ENCODE measurements around the gene KLHL10. TPM values are rescaled to one million over a fixed set of nuclear protein-coding genes. Genes with fewer than 3 reads are reported as not detected.

KLHL10 gene
- polyA plus RNA-seq (2013, experiment 1 of 2) = 0.41 TPM
- polyA plus RNA-seq (2013, experiment 2 of 2) = not detected

DNA sequence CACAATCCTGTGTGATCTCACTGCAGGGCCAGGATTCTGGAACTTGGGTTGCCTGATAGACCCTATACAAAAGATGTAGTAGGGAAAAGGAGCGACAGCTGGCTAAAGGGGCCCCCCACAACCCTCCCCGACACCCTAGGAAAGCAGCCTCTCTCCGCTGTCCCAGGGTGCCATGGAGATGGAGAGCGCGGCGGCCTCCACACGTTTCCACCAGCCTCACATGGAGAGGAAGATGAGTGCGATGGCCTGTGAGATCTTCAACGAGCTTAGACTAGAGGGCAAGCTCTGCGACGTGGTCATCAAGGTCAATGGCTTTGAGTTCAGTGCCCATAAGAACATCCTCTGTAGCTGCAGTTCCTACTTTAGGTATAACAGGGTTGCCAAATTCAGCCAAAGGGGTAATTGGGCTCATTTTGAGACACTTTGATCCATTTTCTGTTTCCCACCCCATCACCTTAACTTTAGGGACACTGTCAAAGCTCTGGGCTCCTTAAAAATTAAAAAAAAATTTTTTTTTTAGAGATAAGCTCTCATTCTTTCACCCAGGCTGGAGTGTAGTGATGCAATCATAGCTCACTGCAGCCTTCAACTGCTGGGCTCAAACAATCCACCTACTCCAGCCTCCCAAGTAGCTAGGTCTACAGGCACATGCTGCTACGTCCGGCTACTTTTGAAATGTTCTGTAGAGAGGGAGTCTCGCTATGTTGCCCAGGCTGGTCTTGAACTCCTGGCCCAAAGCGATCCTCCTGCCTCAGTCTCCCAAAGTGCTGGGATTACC, at the start of gene KLHL10:
KLHL10 (plus strand) TSS at position 65 of the 778 bp plus-strand sequence; CDS start at position 173, 108 bp downstream.
- Histone ChIP-seq H3K27ac (ENCODE audit: low read depth, low read length, severe bottlenecking) (no peak within 1 kb of the TSS), H3K9me3 (ENCODE audit: control insufficient read depth, low read length) (no peaks in the 10 kb centered on the region), H3K36me3 (ENCODE audit: control insufficient read depth, insufficient read depth, low read length) (peaks cover 7% of the 10 kb centered on the region), H3K4me1 (ENCODE audit: control insufficient read depth, insufficient read depth, low read length, poor library complexity, severe bottlenecking) (no peaks in the 10 kb centered on the region), H3K4me3 (ENCODE audit: extremely low read depth, insufficient read depth, low read length, poor library complexity, severe bottlenecking) (peak within 1 kb of the TSS; percentile 79)
- 94 to 100% methylated on average over 8 to 14 of the region's 15 CpGs for WGBS, 2 experiments (ENCODE audit: insufficient coverage in 2 of 2)

DNA sequence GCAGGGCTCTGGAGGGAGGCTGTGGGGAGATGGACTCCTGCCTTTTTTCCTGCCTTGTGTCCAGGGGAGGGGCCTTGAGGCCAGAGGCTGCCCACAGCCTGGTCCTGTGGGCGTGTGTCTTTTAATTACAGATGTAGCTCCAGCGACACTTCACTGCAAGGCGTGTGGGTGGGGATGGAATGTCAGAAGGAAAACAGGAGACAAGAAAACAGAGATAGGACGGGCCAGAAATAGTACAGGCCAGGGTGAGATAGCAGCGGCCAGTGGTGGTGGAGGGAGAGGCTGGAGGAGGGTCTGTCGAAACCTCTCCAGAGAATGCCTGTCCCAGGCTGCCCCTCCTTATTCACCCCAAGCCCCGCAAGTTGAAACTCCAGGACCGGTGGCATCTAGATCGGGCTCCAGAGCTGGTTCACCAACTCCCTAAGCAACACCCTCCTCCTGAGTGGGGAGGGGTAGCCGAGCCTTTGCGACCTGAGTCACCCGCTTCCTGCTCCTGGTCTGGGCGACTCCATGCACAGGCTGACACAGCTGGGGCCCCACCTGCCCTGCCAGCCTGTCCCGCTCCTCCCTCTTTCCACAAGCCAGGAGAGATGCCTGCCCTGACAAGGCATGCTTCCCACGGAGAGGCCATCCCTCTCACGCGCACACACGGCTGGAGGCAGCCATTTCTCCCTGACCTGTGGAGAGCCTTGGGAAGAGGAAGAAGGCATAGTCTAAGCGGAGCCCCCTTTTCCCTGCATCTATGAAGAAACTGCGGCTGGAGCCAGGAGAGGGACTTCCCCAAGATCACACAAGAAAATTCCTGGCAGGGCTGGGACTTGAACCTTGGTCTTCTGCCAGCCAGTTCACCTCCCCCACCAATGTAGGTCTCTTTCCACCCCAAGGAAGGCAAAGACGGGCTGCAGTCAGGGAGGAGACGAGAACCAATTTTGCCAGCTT, 44.5 kb upstream of the KLHL10 start:
- H3K9me3 ChIP-seq (ENCODE audit: control insufficient read depth, low read length) = no peaks in the 10 kb centered on the region
- no peaks in the 10 kb centered on the region for H3K36me3 ChIP-seq (ENCODE audit: control insufficient read depth, insufficient read depth, low read length)
- peak overlapping the region; percentile 21 for H3K4me3 ChIP-seq (ENCODE audit: extremely low read depth, insufficient read depth, low read length, poor library complexity, severe bottlenecking)
- WGBS, 2 experiments (ENCODE audit: insufficient coverage in 2 of 2) = 9 to 11% methylated on average over 10 to 13 of the region's 22 CpGs
- H3K27ac ChIP-seq (ENCODE audit: low read depth, low read length, severe bottlenecking) = peak overlapping the region; percentile 98
- H3K4me1 ChIP-seq (ENCODE audit: control insufficient read depth, insufficient read depth, low read length, poor library complexity, severe bottlenecking) = peaks cover 29% of the 10 kb centered on the region

DNA sequence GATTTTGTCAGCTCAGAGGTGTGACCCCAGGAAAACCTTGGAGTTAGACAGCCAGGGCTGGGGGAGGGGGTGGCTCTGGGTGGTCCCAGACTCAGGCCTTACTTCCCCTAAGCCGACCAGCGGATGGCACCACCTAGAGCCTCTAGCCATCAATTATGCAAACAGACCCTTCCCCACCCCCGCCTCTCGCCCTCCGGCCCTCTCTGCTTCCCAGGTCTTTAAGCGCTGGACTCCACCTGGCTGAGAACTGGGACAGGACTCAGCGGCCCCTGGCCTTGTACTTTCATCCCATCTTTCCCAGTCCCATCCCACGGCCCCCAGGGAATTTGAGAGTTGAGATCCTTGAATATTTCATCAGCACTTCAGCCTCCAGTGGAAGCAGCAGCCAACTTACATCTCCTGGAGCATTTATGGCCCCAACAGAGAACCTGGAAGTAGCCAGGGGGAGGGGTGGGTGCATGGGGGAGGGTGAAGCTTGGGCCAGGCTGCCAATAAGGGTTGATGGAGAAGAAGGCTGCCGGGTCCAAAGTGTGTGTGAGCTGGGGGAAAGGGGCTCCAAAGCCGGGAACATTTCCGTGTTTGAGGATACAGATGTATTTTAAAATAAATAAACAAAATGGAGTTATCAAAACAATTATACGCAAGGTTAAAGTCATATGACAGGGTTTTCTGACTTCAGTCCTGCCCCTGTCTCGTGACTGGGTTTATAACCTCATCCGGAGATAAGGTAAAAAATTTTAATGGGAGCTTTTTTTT, 43.7 kb upstream of the KLHL10 start:
- Histone ChIP-seq H3K4me1 (ENCODE audit: control insufficient read depth, insufficient read depth, low read length, poor library complexity, severe bottlenecking) (peaks cover 29% of the 10 kb centered on the region), H3K9me3 (ENCODE audit: control insufficient read depth, low read length) (no peaks in the 10 kb centered on the region), H3K27ac (ENCODE audit: low read depth, low read length, severe bottlenecking) (peak overlapping the region; percentile 98), H3K4me3 (ENCODE audit: extremely low read depth, insufficient read depth, low read length, poor library complexity, severe bottlenecking) (peak overlapping the region; percentile 21), H3K36me3 (ENCODE audit: control insufficient read depth, insufficient read depth, low read length) (no peaks in the 10 kb centered on the region)
- WGBS, 2 experiments (ENCODE audit: insufficient coverage in 2 of 2) = 0 to 8% methylated on average over 4 to 7 of the region's 14 CpGs

DNA sequence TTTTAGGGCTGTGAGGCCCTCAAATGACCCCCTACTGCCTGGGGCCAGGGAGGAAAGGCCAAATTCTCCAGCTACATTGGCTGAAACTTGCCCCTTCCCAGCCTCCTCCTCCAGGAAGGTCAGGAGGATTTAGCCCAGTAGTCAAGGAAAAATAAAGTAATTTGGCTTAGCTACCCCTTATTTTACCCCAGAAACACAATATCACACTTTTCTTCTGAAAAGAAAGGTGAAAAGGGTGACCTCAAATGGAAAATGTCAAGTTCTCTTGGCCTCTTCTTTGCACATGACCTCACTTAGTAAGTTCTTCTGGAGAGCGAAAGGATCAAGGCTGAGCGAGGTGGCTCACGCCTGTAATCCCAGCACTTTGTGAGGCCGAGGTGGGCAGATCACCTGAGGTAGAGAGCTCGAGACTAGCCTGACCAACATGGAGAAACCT, 43.1 kb upstream of the KLHL10 start:
- peak overlapping the region; percentile 98 for H3K27ac ChIP-seq (ENCODE audit: low read depth, low read length, severe bottlenecking)
- no peaks in the 10 kb centered on the region for H3K9me3 ChIP-seq (ENCODE audit: control insufficient read depth, low read length)
- no peak overlapping the region for H3K4me3 ChIP-seq (ENCODE audit: extremely low read depth, insufficient read depth, low read length, poor library complexity, severe bottlenecking)
- WGBS, 2 experiments (ENCODE audit: insufficient coverage in 2 of 2) = 85 to 92% methylated on average over 5 of the region's 5 CpGs
- no peaks in the 10 kb centered on the region for H3K36me3 ChIP-seq (ENCODE audit: control insufficient read depth, insufficient read depth, low read length)
- peaks cover 29% of the 10 kb centered on the region for H3K4me1 ChIP-seq (ENCODE audit: control insufficient read depth, insufficient read depth, low read length, poor library complexity, severe bottlenecking)

DNA sequence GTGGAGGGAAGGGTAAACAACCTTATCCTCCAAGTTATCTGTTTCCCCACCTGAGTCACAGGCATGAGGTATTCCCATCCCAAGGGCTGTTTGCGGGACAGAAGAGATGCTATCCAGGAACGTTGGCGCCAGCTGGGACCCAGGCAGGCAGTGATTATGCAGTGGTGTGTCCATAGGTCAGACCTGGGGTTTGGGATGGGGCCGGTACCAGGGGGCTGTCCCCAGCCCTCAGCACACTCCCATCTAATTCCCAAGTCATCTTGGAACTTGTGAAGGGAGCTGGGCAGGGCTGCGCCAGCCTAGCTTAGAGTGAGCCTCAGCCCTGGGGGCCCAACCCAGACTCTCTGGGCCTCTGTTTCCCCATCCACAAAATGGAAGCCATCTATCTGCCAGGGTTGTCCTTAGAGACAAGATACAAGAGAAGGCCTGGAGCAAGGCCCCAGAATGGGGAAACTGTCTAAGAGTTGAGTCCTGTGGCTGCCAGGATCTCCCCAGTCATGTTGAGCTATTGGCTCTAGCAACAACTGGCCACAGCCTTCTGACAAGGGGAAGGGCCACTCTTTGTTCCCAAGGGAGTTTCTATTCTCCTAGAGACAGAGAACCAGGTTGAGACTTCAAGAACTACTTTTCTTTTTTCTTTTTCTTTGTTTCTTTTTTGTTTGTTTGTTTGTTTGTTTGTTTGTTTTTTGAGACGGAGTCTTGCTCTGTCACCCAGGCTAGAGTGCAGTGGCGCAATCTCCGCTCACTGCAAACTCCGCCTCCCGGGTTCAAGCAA, 41.3 kb upstream of the KLHL10 start:
- no peak overlapping the region for H3K4me3 ChIP-seq (ENCODE audit: extremely low read depth, insufficient read depth, low read length, poor library complexity, severe bottlenecking)
- no peak overlapping the region for H3K27ac ChIP-seq (ENCODE audit: low read depth, low read length, severe bottlenecking)
- H3K36me3 ChIP-seq (ENCODE audit: control insufficient read depth, insufficient read depth, low read length) = no peaks in the 10 kb centered on the region
- peaks cover 38% of the 10 kb centered on the region for H3K4me1 ChIP-seq (ENCODE audit: control insufficient read depth, insufficient read depth, low read length, poor library complexity, severe bottlenecking)
- WGBS, 2 experiments (ENCODE audit: insufficient coverage in 2 of 2) = 94 to 96% methylated on average over 7 to 8 of the region's 10 CpGs
- no peaks in the 10 kb centered on the region for H3K9me3 ChIP-seq (ENCODE audit: control insufficient read depth, low read length)

DNA sequence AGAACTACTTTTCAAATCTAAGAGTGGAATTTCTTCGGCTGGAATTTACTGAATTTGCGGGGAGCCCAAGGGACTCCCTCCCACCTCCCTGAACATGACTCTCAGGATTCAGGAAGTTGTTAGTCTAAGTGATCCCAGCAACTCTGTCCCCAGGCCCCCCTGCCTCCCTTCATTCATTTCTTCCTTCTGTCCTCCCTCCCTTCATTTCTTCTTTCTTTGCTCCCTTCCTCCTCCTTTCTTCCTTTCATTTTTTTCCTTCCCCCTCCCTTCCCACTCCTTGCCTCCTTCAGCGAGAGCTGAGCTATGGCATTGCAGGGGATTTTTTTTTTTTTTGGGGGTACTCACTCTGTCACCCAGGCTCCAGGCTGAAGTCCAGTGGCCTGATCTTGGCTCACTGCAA, 40.2 kb upstream of the KLHL10 start:
- 94 to 100% methylated on average over 2 of the region's 3 CpGs for WGBS, 2 experiments (ENCODE audit: insufficient coverage in 2 of 2)
- peaks cover under 1% of the 10 kb centered on the region for H3K36me3 ChIP-seq (ENCODE audit: control insufficient read depth, insufficient read depth, low read length)

DNA sequence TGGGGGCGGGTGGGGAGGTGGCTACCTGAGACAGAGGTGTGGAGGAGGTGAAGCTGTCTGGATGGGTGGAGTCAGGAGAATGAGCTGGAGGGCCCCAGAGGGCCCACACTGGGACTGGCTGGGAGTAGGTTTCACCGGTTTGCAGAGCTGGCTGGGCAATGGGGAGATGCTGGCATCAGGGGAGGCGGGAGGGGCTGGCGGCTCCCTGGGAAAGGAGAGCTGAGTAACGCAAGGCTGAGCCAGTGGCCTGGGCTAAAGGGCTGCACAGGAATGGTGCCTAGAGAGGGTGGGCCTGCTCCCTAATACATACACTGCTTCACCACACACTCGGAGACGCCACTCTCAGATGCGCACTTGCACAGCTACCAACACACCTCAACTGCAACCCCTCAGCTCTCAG, 38.3 kb upstream of the KLHL10 start:
- Histone ChIP-seq H3K36me3 (ENCODE audit: control insufficient read depth, insufficient read depth, low read length) (peaks cover 7% of the 10 kb centered on the region), H3K4me1 (ENCODE audit: control insufficient read depth, insufficient read depth, low read length, poor library complexity, severe bottlenecking) (peaks cover 21% of the 10 kb centered on the region), H3K9me3 (ENCODE audit: control insufficient read depth, low read length) (no peaks in the 10 kb centered on the region), H3K27ac (ENCODE audit: low read depth, low read length, severe bottlenecking) (no peak overlapping the region), H3K4me3 (ENCODE audit: extremely low read depth, insufficient read depth, low read length, poor library complexity, severe bottlenecking) (no peak overlapping the region)
- 91 to 94% methylated on average over 4 to 7 of the region's 8 CpGs for WGBS, 2 experiments (ENCODE audit: insufficient coverage in 2 of 2)

More for the DNA sequence above, 40.2 kb upstream of the KLHL10 start:
- Histone ChIP-seq H3K9me3 (ENCODE audit: control insufficient read depth, low read length) (no peaks in the 10 kb centered on the region), H3K4me1 (ENCODE audit: control insufficient read depth, insufficient read depth, low read length, poor library complexity, severe bottlenecking) (peaks cover 34% of the 10 kb centered on the region), H3K27ac (ENCODE audit: low read depth, low read length, severe bottlenecking) (no peak overlapping the region), H3K4me3 (ENCODE audit: extremely low read depth, insufficient read depth, low read length, poor library complexity, severe bottlenecking) (no peak overlapping the region)

DNA sequence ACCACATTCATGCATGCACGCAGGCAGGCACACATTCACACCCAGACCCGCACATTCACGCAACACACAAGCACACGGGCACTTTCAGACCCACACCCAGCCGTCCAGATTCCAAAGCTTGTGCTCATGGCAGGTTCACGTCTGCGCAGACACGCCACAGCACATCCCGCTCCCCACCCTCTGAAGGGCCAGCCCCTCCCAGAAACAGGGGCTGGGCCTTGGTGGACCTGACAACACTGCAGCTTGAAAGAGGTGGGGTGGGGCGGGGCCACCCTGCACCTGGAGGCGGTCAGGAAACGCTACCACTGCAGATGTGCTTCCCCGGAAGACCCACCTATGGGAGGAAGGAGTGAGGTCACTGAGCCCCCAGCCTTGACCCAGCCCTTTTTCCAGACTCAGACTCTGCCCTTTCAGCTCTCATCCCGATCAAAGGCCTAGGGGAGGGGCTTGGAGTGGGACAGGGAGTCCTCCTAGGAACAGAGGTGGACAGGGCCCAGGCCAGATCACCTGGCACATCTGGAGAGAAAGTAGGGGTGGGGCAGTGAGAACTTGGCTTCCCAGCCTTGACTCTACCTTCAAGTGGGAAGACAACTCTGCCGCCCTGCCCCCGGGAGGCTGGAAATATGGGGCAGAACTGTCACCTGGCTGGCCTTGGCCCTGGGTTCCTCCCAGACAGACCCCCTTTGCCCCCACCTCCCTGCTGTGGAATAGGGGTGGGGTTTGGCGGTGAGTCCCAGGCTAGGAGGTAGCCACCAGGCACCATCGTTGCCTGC, 36.8 kb upstream of the KLHL10 start:
- 46 to 51% methylated on average over 5 to 15 of the region's 18 CpGs for WGBS, 2 experiments (ENCODE audit: insufficient coverage in 2 of 2)
- Histone ChIP-seq H3K9me3 (ENCODE audit: control insufficient read depth, low read length) (no peaks in the 10 kb centered on the region), H3K27ac (ENCODE audit: low read depth, low read length, severe bottlenecking) (peak overlapping the region; percentile 59), H3K36me3 (ENCODE audit: control insufficient read depth, insufficient read depth, low read length) (peaks cover 14% of the 10 kb centered on the region), H3K4me1 (ENCODE audit: control insufficient read depth, insufficient read depth, low read length, poor library complexity, severe bottlenecking) (peaks cover 11% of the 10 kb centered on the region), H3K4me3 (ENCODE audit: extremely low read depth, insufficient read depth, low read length, poor library complexity, severe bottlenecking) (no peak overlapping the region)
